SK-N-SH treated with all-trans-retinoic acid at 6 μM for 48 hours (cell line): ENCODE measurements around the gene OR13C8.

Source experiments
- ATAC-seq: fragments of 200-7000 bp; cut with Tn5 transposase; 3 replicates; pipeline ENCODE4 v1.9.1; 2020; ENCODE audit warnings: mild to moderate bottlenecking, moderate library complexity
- BACH2 ChIP-seq: fragments of 250-450 bp; sonication (Bioruptor Pico); IDR thresholded peaks from 2 replicates; pipeline ENCODE4 v1.9.0; 2021; ENCODE audit warnings: mild to moderate bottlenecking, borderline replicate concordance
- CSDC2 ChIP-seq: fragments of 250-450 bp; sonication (Bioruptor Pico); IDR thresholded peaks from 2 replicates; pipeline ENCODE4 v1.5.0; 2020; ENCODE audit warnings: mild to moderate bottlenecking, moderate library complexity
- ISL1 ChIP-seq: fragments of 250-450 bp; sonication (Bioruptor Pico); IDR thresholded peaks from 2 replicates; pipeline ENCODE4 v2.1.2; 2022; ENCODE audit warnings: mild to moderate bottlenecking, moderate library complexity
- OSR1 ChIP-seq: fragments of 250-450 bp; sonication (Bioruptor Pico); IDR thresholded peaks from 2 replicates; pipeline ENCODE4 v1.8.0; 2022; ENCODE audit warnings: moderate library complexity, mild to moderate bottlenecking, inconsistent platforms
- PPARA ChIP-seq: fragments of 250-450 bp; sonication (Bioruptor Pico); IDR thresholded peaks from 2 replicates; pipeline ENCODE4 v1.5.0; 2020; ENCODE audit warnings: mild to moderate bottlenecking, borderline replicate concordance
- RARB ChIP-seq: fragments of 250-450 bp; sonication (Bioruptor Pico); IDR thresholded peaks from 2 replicates; pipeline ENCODE4 v1.8.0; 2021; ENCODE audit warnings: mild to moderate bottlenecking, moderate library complexity
- SNAI2 ChIP-seq: fragments of 250-450 bp; sonication (Bioruptor Pico); IDR thresholded peaks from 2 replicates; pipeline ENCODE4 v1.5.0; 2020; ENCODE audit warnings: mild to moderate bottlenecking, moderate library complexity
- TCF4 ChIP-seq: fragments of 250-450 bp; sonication (Bioruptor Pico); IDR thresholded peaks from 2 replicates; pipeline ENCODE4 v1.8.0; 2021; ENCODE audit warnings: mild to moderate bottlenecking, moderate library complexity, borderline replicate concordance
- TOX ChIP-seq: fragments of 250-450 bp; sonication (Bioruptor Pico); IDR thresholded peaks from 2 replicates; pipeline ENCODE4 v1.8.0; 2021; ENCODE audit warnings: mild to moderate bottlenecking, moderate library complexity, borderline replicate concordance
- ZFP3 ChIP-seq: fragments of 250-450 bp; sonication (Bioruptor Pico); IDR thresholded peaks from 2 replicates; pipeline ENCODE4 v1.5.0; 2020; ENCODE audit warnings: mild to moderate bottlenecking, moderate library complexity
- ZNF565 ChIP-seq: fragments of 450-650 bp; formaldehyde crosslinking; conservative IDR thresholded peaks from 2 replicates; pipeline ENCODE4 v1.5.0; 2020; ENCODE audit warnings: low read depth, mild to moderate bottlenecking, moderate library complexity
- TF ChIP-seq, protein P1 (sequence below): fragments of 250-450 bp; sonication (Bioruptor Pico); IDR thresholded peaks from 2 replicates; pipeline ENCODE4 v1.8.0; 2020; ENCODE audit warnings: mild to moderate bottlenecking, moderate library complexity, borderline replicate concordance
- TF ChIP-seq, protein P2 (sequence below): fragments of 250-450 bp; sonication (Bioruptor Pico); IDR thresholded peaks from 2 replicates; pipeline ENCODE4 v1.5.1; 2021; ENCODE audit warnings: mild to moderate bottlenecking, moderate library complexity
- TF ChIP-seq, protein P3 (sequence below): fragments of 250-450 bp; sonication (Bioruptor Pico); IDR thresholded peaks from 2 replicates; pipeline ENCODE4 v1.5.0; 2020; ENCODE audit warnings: mild to moderate bottlenecking, moderate library complexity
- TF ChIP-seq, protein P4 (sequence below): fragments of 250-450 bp; sonication (Bioruptor Pico); IDR thresholded peaks from 2 replicates; pipeline ENCODE4 v1.8.0; 2021; ENCODE audit warnings: low read depth, mild to moderate bottlenecking, moderate library complexity, borderline replicate concordance

Gene OR13C8

DNA sequence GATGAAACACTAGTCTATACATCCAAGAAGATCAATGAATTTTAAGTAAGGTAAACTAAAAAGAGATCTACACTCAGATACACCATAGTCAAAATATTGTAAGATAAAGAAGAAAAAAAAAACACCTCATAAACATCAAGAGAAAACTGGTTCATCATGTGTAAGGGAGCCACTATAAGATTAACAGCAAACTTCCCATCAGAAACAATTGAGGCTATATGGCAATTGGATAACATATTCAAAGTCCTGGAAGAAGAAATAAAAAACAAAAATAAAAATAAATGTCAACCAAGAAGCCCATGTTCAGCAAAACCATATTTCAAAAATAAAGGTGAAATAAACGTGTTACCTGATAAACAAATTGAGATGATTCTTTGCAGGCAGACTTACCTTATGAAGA lies 3.6 kb downstream of the OR13C8 start (continued):
- TF ChIP-seq, protein P1, sequence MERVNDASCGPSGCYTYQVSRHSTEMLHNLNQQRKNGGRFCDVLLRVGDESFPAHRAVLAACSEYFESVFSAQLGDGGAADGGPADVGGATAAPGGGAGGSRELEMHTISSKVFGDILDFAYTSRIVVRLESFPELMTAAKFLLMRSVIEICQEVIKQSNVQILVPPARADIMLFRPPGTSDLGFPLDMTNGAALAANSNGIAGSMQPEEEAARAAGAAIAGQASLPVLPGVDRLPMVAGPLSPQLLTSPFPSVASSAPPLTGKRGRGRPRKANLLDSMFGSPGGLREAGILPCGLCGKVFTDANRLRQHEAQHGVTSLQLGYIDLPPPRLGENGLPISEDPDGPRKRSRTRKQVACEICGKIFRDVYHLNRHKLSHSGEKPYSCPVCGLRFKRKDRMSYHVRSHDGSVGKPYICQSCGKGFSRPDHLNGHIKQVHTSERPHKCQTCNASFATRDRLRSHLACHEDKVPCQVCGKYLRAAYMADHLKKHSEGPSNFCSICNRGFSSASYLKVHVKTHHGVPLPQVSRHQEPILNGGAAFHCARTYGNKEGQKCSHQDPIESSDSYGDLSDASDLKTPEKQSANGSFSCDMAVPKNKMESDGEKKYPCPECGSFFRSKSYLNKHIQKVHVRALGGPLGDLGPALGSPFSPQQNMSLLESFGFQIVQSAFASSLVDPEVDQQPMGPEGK (CRISPR knock-in tag): no peak
- TF ChIP-seq PPARA (CRISPR knock-in tag) (no peak), TCF4 (no peak), BACH2 (CRISPR knock-in tag) (no peak), SNAI2 (CRISPR knock-in tag) (no peak), RARB (CRISPR knock-in tag) (no peak), ZFP3 (CRISPR knock-in tag) (no peak), TOX (CRISPR knock-in tag) (no peak)
- TF ChIP-seq, protein P2, sequence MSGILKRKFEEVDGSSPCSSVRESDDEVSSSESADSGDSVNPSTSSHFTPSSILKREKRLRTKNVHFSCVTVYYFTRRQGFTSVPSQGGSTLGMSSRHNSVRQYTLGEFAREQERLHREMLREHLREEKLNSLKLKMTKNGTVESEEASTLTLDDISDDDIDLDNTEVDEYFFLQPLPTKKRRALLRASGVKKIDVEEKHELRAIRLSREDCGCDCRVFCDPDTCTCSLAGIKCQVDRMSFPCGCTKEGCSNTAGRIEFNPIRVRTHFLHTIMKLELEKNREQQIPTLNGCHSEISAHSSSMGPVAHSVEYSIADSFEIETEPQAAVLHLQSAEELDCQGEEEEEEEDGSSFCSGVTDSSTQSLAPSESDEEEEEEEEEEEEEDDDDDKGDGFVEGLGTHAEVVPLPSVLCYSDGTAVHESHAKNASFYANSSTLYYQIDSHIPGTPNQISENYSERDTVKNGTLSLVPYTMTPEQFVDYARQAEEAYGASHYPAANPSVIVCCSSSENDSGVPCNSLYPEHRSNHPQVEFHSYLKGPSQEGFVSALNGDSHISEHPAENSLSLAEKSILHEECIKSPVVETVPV (CRISPR knock-in tag): no peak

DNA sequence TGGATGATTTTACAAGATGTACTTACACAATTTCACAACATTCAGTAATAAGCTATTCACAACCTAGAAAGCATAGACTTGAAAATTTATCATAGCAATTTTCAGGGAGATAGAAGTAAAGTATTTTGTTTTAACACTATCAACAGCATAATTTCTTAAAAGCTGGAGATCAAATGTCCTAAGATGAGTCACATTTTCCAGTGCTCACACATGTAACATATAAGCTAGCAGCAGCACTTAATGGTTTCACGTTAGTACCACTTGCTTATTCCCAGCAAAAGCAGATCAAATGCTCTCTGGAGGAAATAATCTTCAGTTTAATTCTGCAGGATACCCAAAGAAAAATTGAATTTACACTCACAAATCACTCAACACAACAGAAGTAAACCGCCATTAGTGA lies 6.5 kb downstream of the OR13C8 start:
- no peak for ATAC-seq
- TF ChIP-seq ZNF565 (CRISPR knock-in tag) (no peak), PPARA (CRISPR knock-in tag) (no peak), CSDC2 (CRISPR knock-in tag) (no peak)
- TF ChIP-seq, protein P3, sequence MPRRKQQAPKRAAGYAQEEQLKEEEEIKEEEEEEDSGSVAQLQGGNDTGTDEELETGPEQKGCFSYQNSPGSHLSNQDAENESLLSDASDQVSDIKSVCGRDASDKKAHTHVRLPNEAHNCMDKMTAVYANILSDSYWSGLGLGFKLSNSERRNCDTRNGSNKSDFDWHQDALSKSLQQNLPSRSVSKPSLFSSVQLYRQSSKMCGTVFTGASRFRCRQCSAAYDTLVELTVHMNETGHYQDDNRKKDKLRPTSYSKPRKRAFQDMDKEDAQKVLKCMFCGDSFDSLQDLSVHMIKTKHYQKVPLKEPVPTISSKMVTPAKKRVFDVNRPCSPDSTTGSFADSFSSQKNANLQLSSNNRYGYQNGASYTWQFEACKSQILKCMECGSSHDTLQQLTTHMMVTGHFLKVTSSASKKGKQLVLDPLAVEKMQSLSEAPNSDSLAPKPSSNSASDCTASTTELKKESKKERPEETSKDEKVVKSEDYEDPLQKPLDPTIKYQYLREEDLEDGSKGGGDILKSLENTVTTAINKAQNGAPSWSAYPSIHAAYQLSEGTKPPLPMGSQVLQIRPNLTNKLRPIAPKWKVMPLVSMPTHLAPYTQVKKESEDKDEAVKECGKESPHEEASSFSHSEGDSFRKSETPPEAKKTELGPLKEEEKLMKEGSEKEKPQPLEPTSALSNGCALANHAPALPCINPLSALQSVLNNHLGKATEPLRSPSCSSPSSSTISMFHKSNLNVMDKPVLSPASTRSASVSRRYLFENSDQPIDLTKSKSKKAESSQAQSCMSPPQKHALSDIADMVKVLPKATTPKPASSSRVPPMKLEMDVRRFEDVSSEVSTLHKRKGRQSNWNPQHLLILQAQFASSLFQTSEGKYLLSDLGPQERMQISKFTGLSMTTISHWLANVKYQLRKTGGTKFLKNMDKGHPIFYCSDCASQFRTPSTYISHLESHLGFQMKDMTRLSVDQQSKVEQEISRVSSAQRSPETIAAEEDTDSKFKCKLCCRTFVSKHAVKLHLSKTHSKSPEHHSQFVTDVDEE: no peak

DNA sequence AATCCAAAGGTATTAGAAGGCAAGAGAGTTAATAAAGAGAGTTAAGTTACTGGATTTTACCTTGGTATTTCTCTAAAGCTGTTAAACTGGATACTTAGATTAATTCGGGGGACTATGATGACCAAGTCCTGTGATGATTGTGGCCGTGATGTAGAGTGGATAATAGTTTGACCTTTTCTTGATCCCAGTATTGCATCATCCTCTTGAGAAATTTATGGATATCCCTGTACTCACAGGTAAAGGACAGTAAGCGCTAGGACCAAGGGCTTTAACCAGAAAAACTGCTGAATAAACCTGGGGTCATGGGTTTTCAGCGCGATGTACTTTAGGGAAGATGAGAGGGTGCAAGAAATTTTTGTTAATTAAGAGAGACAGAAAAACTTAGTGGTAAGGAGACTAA lies 8.3 kb downstream of the OR13C8 start:
- no peak for ATAC-seq
- TF ChIP-seq, protein P1 (CRISPR knock-in tag): no peak
- TF ChIP-seq, protein P3: no peak
- no peak for TF ChIP-seq TCF4

DNA sequence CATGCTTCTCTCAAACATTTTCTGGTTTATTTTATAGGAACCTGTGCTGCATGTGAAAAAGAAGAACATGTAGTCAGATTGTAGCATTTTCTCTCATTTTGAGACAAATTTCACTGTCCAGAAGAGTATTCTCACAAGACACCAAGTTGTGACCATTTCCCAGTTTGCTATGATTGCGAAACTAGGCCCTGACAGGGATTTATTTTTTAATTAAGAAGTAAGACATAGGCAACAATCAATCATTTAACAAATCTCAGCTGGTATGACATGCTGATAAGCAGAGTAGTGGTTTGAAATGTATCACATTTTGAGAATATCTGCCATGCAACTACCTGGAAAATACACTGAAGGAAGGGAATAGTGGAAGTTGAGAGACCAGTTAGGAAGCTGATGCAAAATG lies 11.6 kb downstream of the OR13C8 start:
- TF ChIP-seq OSR1 (CRISPR knock-in tag) (no peak), ISL1 (CRISPR knock-in tag) (no peak), CSDC2 (CRISPR knock-in tag) (no peak)
- no peak for ATAC-seq

DNA sequence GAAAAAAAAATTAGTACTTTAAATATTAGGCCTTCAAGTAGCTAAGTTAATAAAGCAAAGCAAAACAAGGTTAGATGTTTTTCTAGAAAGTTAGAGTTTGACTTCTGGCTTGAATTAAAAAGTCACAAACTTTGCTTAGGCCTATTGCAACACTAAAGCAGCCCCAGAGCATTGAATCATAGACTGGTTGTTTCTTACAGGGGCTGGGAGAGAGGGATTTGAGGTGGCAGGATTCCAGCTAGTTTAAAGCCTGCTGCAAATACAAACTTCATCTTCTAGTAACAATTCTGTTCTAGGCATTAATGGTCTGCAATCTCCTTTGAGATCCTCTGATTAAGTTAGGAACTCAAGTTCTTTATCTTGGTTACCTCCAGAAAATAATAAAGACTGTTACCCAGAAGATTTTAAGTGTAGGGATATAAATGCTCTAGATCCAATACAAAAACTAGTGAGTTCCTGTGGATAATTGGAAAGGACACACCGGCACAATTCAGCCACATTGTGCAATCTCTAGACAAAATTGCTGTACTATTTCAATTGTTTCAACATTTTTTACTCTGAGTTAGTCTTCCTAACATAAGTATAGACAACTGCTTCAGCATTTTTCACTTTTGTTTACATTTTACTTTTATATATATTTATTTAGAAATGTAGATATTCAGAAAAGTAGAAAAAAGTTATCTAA lies 17.7 kb downstream of the OR13C8 start:
- no peak for ATAC-seq
- TF ChIP-seq, protein P4, sequence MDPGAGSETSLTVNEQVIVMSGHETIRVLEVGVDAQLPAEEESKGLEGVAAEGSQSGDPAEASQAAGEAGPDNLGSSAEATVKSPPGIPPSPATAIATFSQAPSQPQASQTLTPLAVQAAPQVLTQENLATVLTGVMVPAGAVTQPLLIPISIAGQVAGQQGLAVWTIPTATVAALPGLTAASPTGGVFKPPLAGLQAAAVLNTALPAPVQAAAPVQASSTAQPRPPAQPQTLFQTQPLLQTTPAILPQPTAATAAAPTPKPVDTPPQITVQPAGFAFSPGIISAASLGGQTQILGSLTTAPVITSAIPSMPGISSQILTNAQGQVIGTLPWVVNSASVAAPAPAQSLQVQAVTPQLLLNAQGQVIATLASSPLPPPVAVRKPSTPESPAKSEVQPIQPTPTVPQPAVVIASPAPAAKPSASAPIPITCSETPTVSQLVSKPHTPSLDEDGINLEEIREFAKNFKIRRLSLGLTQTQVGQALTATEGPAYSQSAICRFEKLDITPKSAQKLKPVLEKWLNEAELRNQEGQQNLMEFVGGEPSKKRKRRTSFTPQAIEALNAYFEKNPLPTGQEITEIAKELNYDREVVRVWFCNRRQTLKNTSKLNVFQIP (CRISPR knock-in tag): no peak
- TF ChIP-seq, protein P1 (CRISPR knock-in tag): no peak
- TF ChIP-seq CSDC2 (CRISPR knock-in tag) (no peak), TOX (CRISPR knock-in tag) (no peak), TCF4 (no peak)
- TF ChIP-seq, protein P2 (CRISPR knock-in tag): no peak
